HEK293 (cell line): ENCODE data around the gene HSD17B10.

ENCODE experiments used
- GLI4 ChIP-seq: fragments of 450-650 bp; formaldehyde crosslinking; IDR thresholded peaks from 2 replicates; pipeline ENCODE4 v1.5.1; 2016; ENCODE audit warnings: missing biosample characterization, missing genetic modification characterization
- IKZF3 ChIP-seq: fragments of 450-650 bp; IDR thresholded peaks from 2 replicates; pipeline ENCODE4 v1.5.0; 2018; ENCODE audit warnings: missing biosample characterization, mild to moderate bottlenecking, missing genetic modification characterization, moderate library complexity
- KLF17 ChIP-seq: fragments of 450-650 bp; formaldehyde crosslinking; IDR thresholded peaks from 2 replicates; pipeline ENCODE4 v1.5.1; 2016; ENCODE audit warnings: missing biosample characterization, missing genetic modification characterization
- OSR2 ChIP-seq: fragments of 450-650 bp; formaldehyde crosslinking; IDR thresholded peaks from 2 replicates; pipeline ENCODE4 v1.5.1; 2016; ENCODE audit warnings: missing biosample characterization, missing genetic modification characterization
- PRDM10 ChIP-seq: fragments of 450-650 bp; formaldehyde crosslinking; IDR thresholded peaks from 2 replicates; pipeline ENCODE4 v1.5.1; 2016; ENCODE audit warnings: missing biosample characterization, missing genetic modification characterization
- SETDB1 ChIP-seq: IDR thresholded peaks from one replicate; pipeline ENCODE4 v1.6.1; 2017; ENCODE audit warnings: mild to moderate bottlenecking, low read length, moderate library complexity, mixed read lengths; ENCODE audit not compliant: insufficient read length
- ZFP3 ChIP-seq: fragments of 450-650 bp; formaldehyde crosslinking; IDR thresholded peaks from 2 replicates; pipeline ENCODE4 v1.5.1; 2016; ENCODE audit warnings: low read depth, missing biosample characterization, missing genetic modification characterization
- ZFP41 ChIP-seq: fragments of 450-650 bp; formaldehyde crosslinking; IDR thresholded peaks from 2 replicates; pipeline ENCODE4 v1.5.1; 2016; ENCODE audit warnings: missing biosample characterization, missing genetic modification characterization, borderline replicate concordance
- ZNF184 ChIP-seq: fragments of 450-650 bp; IDR thresholded peaks from 2 replicates; pipeline ENCODE4 v1.5.1; 2018; ENCODE audit warnings: missing biosample characterization, mild to moderate bottlenecking, missing genetic modification characterization
- ZNF394 ChIP-seq: fragments of 450-650 bp; formaldehyde crosslinking; IDR thresholded peaks from 2 replicates; pipeline ENCODE4 v1.5.1; 2016; ENCODE audit warnings: missing biosample characterization, missing genetic modification characterization, mild to moderate bottlenecking, moderate library complexity, borderline replicate concordance
- ZNF48 ChIP-seq: fragments of 450-650 bp; formaldehyde crosslinking; IDR thresholded peaks from 2 replicates; pipeline ENCODE4 v1.5.1; 2016; ENCODE audit warnings: missing biosample characterization, missing genetic modification characterization
- ZNF514 ChIP-seq: fragments of 450-650 bp; formaldehyde crosslinking; IDR thresholded peaks from 2 replicates; pipeline ENCODE4 v1.5.1; 2016; ENCODE audit warnings: missing biosample characterization, missing genetic modification characterization
- ZNF555 ChIP-seq: fragments of 450-650 bp; formaldehyde crosslinking; conservative IDR thresholded peaks from 2 replicates; pipeline ENCODE4 v1.5.1; 2017; ENCODE audit warnings: missing biosample characterization, mild to moderate bottlenecking, missing genetic modification characterization, inconsistent platforms
- ZNF660 ChIP-seq: fragments of 450-650 bp; IDR thresholded peaks from 2 replicates; pipeline ENCODE4 v1.5.1; 2018; ENCODE audit warnings: missing biosample characterization, mild to moderate bottlenecking, missing genetic modification characterization
- ZNF664 ChIP-seq: fragments of 450-650 bp; formaldehyde crosslinking; IDR thresholded peaks from 2 replicates; pipeline ENCODE4 v1.5.1; 2016; ENCODE audit warnings: missing biosample characterization, missing genetic modification characterization
- ZNF701 ChIP-seq: fragments of 450-650 bp; formaldehyde crosslinking; IDR thresholded peaks from 2 replicates; pipeline ENCODE4 v1.5.1; 2016; ENCODE audit warnings: missing biosample characterization, missing genetic modification characterization
- ZNF768 ChIP-seq: fragments of 450-650 bp; formaldehyde crosslinking; IDR thresholded peaks from 2 replicates; pipeline ENCODE4 v1.5.1; 2018; ENCODE audit warnings: missing biosample characterization, mild to moderate bottlenecking, missing genetic modification characterization
- ZSCAN23 ChIP-seq: fragments of 450-650 bp; formaldehyde crosslinking; IDR thresholded peaks from 2 replicates; pipeline ENCODE4 v1.5.1; 2016; ENCODE audit warnings: missing biosample characterization, missing genetic modification characterization
- ZSCAN30 ChIP-seq: fragments of 450-650 bp; IDR thresholded peaks from 2 replicates; pipeline ENCODE4 v1.5.1; 2018; ENCODE audit warnings: missing biosample characterization, mild to moderate bottlenecking, missing genetic modification characterization, moderate library complexity
- TF ChIP-seq, protein P1 (sequence below): fragments of 450-650 bp; formaldehyde crosslinking; IDR thresholded peaks from 2 replicates; pipeline ENCODE4 v1.5.1; 2016; ENCODE audit warnings: missing biosample characterization, missing genetic modification characterization, borderline replicate concordance
- TF ChIP-seq, protein P2 (sequence below): fragments of 450-650 bp; IDR thresholded peaks from 2 replicates; pipeline ENCODE4 v1.5.1; 2018; ENCODE audit warnings: missing biosample characterization, missing genetic modification characterization
- TF ChIP-seq, protein P3 (sequence below): fragments of 450-650 bp; formaldehyde crosslinking; IDR thresholded peaks from 2 replicates; pipeline ENCODE4 v1.5.1; 2016; ENCODE audit warnings: missing biosample characterization, missing genetic modification characterization
- TF ChIP-seq, protein P4 (sequence below): fragments of 450-650 bp; formaldehyde crosslinking; IDR thresholded peaks from 2 replicates; pipeline ENCODE4 v1.5.1; 2017; ENCODE audit warnings: missing biosample characterization, missing genetic modification characterization

HSD17B10 gene

GRCh38 chrX:53481816-53482465 is 47.8 kb upstream of the HSD17B10 start (continued):
- TF ChIP-seq PRDM10 (tag by site-specific recombination): peak; percentile 62
- TF ChIP-seq, protein P1, sequence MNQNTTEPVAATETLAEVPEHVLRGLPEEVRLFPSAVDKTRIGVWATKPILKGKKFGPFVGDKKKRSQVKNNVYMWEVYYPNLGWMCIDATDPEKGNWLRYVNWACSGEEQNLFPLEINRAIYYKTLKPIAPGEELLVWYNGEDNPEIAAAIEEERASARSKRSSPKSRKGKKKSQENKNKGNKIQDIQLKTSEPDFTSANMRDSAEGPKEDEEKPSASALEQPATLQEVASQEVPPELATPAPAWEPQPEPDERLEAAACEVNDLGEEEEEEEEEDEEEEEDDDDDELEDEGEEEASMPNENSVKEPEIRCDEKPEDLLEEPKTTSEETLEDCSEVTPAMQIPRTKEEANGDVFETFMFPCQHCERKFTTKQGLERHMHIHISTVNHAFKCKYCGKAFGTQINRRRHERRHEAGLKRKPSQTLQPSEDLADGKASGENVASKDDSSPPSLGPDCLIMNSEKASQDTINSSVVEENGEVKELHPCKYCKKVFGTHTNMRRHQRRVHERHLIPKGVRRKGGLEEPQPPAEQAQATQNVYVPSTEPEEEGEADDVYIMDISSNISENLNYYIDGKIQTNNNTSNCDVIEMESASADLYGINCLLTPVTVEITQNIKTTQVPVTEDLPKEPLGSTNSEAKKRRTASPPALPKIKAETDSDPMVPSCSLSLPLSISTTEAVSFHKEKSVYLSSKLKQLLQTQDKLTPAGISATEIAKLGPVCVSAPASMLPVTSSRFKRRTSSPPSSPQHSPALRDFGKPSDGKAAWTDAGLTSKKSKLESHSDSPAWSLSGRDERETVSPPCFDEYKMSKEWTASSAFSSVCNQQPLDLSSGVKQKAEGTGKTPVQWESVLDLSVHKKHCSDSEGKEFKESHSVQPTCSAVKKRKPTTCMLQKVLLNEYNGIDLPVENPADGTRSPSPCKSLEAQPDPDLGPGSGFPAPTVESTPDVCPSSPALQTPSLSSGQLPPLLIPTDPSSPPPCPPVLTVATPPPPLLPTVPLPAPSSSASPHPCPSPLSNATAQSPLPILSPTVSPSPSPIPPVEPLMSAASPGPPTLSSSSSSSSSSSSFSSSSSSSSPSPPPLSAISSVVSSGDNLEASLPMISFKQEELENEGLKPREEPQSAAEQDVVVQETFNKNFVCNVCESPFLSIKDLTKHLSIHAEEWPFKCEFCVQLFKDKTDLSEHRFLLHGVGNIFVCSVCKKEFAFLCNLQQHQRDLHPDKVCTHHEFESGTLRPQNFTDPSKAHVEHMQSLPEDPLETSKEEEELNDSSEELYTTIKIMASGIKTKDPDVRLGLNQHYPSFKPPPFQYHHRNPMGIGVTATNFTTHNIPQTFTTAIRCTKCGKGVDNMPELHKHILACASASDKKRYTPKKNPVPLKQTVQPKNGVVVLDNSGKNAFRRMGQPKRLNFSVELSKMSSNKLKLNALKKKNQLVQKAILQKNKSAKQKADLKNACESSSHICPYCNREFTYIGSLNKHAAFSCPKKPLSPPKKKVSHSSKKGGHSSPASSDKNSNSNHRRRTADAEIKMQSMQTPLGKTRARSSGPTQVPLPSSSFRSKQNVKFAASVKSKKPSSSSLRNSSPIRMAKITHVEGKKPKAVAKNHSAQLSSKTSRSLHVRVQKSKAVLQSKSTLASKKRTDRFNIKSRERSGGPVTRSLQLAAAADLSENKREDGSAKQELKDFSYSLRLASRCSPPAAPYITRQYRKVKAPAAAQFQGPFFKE (tag by site-specific recombination): no peak
- no peak for TF ChIP-seq ZNF664 (tag by site-specific recombination)
- no peak for TF ChIP-seq ZFP3
- TF ChIP-seq, protein P2, sequence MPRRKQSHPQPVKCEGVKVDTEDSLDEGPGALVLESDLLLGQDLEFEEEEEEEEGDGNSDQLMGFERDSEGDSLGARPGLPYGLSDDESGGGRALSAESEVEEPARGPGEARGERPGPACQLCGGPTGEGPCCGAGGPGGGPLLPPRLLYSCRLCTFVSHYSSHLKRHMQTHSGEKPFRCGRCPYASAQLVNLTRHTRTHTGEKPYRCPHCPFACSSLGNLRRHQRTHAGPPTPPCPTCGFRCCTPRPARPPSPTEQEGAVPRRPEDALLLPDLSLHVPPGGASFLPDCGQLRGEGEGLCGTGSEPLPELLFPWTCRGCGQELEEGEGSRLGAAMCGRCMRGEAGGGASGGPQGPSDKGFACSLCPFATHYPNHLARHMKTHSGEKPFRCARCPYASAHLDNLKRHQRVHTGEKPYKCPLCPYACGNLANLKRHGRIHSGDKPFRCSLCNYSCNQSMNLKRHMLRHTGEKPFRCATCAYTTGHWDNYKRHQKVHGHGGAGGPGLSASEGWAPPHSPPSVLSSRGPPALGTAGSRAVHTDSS (tag by site-specific recombination): no peak
- 0 out of 2 replicates have a peak, but pooled peaks have one; percentile 9 for TF ChIP-seq IKZF3 (tag by site-specific recombination)
- no peak for TF ChIP-seq ZNF555 (tag by site-specific recombination)
- TF ChIP-seq ZNF184 (tag by site-specific recombination): no peak
- 0 out of 2 replicates have a peak, but pooled peaks have one; percentile 12 for TF ChIP-seq OSR2 (tag by site-specific recombination)
- no peak for TF ChIP-seq ZFP41 (tag by site-specific recombination)
- TF ChIP-seq GLI4 (tag by site-specific recombination): no peak
- TF ChIP-seq SETDB1: peak; percentile 50
- no peak for TF ChIP-seq ZNF48 (tag by site-specific recombination)
- no peak for TF ChIP-seq ZNF701
- TF ChIP-seq ZSCAN30 (tag by site-specific recombination): 0 out of 2 replicates have a peak, but pooled peaks have one; percentile 27
- no peak for TF ChIP-seq ZNF768 (tag by site-specific recombination)
- no peak for TF ChIP-seq KLF17 (tag by site-specific recombination)
- no peak for TF ChIP-seq ZSCAN23 (tag by site-specific recombination)
- no peak for TF ChIP-seq ZNF514 (tag by site-specific recombination)
- TF ChIP-seq ZNF394: no peak
- TF ChIP-seq, protein P3, sequence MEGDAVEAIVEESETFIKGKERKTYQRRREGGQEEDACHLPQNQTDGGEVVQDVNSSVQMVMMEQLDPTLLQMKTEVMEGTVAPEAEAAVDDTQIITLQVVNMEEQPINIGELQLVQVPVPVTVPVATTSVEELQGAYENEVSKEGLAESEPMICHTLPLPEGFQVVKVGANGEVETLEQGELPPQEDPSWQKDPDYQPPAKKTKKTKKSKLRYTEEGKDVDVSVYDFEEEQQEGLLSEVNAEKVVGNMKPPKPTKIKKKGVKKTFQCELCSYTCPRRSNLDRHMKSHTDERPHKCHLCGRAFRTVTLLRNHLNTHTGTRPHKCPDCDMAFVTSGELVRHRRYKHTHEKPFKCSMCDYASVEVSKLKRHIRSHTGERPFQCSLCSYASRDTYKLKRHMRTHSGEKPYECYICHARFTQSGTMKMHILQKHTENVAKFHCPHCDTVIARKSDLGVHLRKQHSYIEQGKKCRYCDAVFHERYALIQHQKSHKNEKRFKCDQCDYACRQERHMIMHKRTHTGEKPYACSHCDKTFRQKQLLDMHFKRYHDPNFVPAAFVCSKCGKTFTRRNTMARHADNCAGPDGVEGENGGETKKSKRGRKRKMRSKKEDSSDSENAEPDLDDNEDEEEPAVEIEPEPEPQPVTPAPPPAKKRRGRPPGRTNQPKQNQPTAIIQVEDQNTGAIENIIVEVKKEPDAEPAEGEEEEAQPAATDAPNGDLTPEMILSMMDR (tag by site-specific recombination): peak; percentile 36; the same call in 1 of the 2 replicates
- TF ChIP-seq, protein P4, sequence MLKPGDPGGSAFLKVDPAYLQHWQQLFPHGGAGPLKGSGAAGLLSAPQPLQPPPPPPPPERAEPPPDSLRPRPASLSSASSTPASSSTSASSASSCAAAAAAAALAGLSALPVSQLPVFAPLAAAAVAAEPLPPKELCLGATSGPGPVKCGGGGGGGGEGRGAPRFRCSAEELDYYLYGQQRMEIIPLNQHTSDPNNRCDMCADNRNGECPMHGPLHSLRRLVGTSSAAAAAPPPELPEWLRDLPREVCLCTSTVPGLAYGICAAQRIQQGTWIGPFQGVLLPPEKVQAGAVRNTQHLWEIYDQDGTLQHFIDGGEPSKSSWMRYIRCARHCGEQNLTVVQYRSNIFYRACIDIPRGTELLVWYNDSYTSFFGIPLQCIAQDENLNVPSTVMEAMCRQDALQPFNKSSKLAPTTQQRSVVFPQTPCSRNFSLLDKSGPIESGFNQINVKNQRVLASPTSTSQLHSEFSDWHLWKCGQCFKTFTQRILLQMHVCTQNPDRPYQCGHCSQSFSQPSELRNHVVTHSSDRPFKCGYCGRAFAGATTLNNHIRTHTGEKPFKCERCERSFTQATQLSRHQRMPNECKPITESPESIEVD (tag by site-specific recombination): no peak
- no peak; the same call in 1 of the 2 replicates for TF ChIP-seq ZNF660
